Upper lobe of right lung (tissue), 1 donor: ENCODE results near the gene MMAB. TPM values are rescaled to one million over a fixed set of nuclear protein-coding genes. Genes with fewer than 3 reads are reported as not detected.

ENCODE experiments used
- ATAC-seq: fragments of 200-7000 bp; cut with Tn5 transposase; one replicate; pipeline ENCODE4 v1.9.1; 2020; ENCODE audit warnings: mild to moderate bottlenecking, moderate library complexity
- DNase-seq: peaks from one replicate; pipeline ENCODE4 v3.0.0-alpha.2; 2020
- H3K27ac ChIP-seq: fragments of 200-600 bp; one replicate; pipeline ENCODE4 v1.8.0; 2022
- H3K27me3 ChIP-seq: fragments of 200-600 bp; one replicate; pipeline ENCODE4 v1.8.0; 2022; ENCODE audit warnings: mild to moderate bottlenecking
- H3K36me3 ChIP-seq: fragments of 200-600 bp; one replicate; pipeline ENCODE4 v1.8.0; 2022
- H3K4me1 ChIP-seq: fragments of 200-600 bp; one replicate; pipeline ENCODE4 v1.8.0; 2022
- H3K4me3 ChIP-seq: fragments of 200-600 bp; one replicate; pipeline ENCODE4 v1.8.0; 2022; ENCODE audit warnings: mild to moderate bottlenecking
- H3K9me3 ChIP-seq: fragments of 200-600 bp; one replicate; pipeline ENCODE4 v1.8.0; 2022
- intact Hi-C: fragments of 100-400 bp; cut with DNase I; formaldehyde crosslinking; loops from one replicate; pipeline ENCODE4 v1.11.0; 2022
- total RNA-seq: library from RNA; stranded (reverse); fragmentation: NEBNext Ultra II Directional; extraction: Animal tissue kit (Norgen Biotek cat#: 25700); gene quantifications from one replicate; pipeline ENCODE4 v1.2.1, GENCODE V29; 2021
- TF ChIP-seq, protein P1 (sequence below): fragments of 200-600 bp; IDR thresholded peaks from one replicate; pipeline ENCODE4 v1.8.0; 2022; ENCODE audit warnings: antibody characterized with exemption
- donor health status: DM: no; HTN: yes; CAD: no; lungs with severe emphysema.

MMAB gene
- total RNA-seq, 1 donor from 2014 or later: 58.0 TPM

DNA sequence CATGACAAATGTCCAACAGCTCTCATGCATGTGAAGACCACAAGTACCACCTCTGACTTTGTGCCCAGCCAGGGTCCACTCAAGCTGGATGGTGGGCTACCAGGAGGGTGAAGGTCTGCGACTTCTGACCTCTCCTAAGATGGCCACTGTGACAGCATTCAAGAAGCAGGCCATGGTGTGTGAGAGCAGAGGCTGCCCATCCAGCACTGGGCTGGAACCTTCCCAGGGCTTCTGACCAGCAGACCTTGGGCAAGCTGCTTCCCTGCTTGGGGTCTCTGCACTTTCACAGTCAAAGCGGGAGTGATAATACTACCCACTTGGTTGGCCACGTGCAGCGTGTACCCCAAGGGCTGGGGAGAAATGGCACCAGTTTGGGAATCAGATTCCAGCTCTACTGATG, 10.4 kb downstream of the MMAB start:
- Histone ChIP-seq H3K4me3 (no peak overlapping the region), H3K27me3 (no peaks in the 10 kb centered on the region), H3K36me3 (peaks cover 45% of the 10 kb centered on the region), H3K9me3 (no peaks in the 10 kb centered on the region), H3K27ac (no peak overlapping the region), H3K4me1 (no peaks in the 10 kb centered on the region)
- TF ChIP-seq, protein P1, sequence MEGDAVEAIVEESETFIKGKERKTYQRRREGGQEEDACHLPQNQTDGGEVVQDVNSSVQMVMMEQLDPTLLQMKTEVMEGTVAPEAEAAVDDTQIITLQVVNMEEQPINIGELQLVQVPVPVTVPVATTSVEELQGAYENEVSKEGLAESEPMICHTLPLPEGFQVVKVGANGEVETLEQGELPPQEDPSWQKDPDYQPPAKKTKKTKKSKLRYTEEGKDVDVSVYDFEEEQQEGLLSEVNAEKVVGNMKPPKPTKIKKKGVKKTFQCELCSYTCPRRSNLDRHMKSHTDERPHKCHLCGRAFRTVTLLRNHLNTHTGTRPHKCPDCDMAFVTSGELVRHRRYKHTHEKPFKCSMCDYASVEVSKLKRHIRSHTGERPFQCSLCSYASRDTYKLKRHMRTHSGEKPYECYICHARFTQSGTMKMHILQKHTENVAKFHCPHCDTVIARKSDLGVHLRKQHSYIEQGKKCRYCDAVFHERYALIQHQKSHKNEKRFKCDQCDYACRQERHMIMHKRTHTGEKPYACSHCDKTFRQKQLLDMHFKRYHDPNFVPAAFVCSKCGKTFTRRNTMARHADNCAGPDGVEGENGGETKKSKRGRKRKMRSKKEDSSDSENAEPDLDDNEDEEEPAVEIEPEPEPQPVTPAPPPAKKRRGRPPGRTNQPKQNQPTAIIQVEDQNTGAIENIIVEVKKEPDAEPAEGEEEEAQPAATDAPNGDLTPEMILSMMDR: no peak
- DNase-seq: no peak
- no peak for ATAC-seq
- intact Hi-C loops: no loop called here

DNA sequence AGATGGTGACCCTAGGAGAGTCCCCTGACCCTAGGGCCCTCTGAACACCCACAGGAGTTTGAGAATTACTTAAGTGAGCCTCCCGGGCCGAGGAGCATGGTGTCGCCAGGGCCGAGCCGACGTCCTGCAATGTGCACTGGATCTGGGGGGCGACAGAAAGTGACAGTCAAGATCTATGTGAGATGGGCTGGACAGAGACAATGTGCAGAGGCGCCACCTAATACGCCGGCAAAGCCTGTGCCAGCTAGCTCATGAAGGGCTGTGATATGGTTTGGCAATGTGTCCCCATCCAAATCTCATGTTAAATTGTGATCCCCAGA, 11.6 kb downstream of the MMAB start:
- ATAC-seq: no peak
- no peaks in the 10 kb centered on the region for H3K27me3 ChIP-seq
- no peaks in the 10 kb centered on the region for H3K9me3 ChIP-seq
- DNase-seq: no peak
- no peak overlapping the region for H3K27ac ChIP-seq
- peaks cover 35% of the 10 kb centered on the region for H3K36me3 ChIP-seq
- H3K4me3 ChIP-seq: no peak overlapping the region
- H3K4me1 ChIP-seq: no peaks in the 10 kb centered on the region
- intact Hi-C loops: no loop called here
- TF ChIP-seq, protein P1: no peak

DNA sequence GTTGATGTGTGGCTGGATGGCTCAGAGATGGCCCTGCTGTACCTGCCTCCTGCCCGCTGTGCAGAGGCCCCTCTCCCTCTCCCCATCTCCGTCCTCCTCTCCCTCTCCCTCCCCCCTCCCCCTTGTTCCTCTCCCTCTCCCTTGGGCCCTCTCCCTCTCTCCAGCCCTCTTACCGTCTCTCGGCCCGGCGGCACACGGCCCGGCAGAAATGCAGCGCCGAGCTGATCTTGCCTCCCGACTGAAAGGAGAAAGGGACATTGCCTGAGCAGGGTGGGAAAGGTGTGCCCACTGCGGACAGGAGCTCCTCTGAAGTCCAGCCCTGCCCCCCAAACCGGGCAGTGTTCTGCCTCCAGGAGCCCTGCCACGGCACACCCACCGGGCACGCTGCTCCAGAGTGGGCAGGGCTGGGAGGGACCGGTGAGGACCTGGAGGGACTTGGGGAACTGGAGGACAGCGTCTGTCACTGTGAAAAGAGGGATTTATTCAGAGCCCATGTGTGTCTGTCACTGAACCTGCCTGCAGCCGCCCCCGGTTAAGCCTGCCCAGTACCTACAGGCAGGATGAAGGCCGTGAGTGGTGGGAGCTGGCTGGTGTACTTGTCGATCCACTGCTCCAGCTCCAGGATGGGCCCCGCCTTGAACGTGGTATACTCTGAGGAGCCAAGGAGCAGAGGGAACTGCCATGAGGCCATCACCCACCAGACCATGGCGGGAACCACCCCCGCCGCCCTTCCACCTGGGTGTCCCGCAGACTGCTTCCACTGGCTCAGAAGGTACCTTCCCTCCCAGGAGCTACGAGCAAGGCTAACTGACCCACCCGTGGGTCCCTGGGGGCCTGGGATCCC, 12.2 kb downstream of the MMAB start:
- Histone ChIP-seq H3K4me1 (no peaks in the 10 kb centered on the region), H3K27me3 (no peaks in the 10 kb centered on the region), H3K27ac (no peak overlapping the region), H3K4me3 (no peak overlapping the region), H3K9me3 (no peaks in the 10 kb centered on the region), H3K36me3 (peaks cover 29% of the 10 kb centered on the region)
- ATAC-seq (no peak), DNase-seq (no peak)
- TF ChIP-seq, protein P1: no peak
- intact Hi-C loops: no loop called here

DNA sequence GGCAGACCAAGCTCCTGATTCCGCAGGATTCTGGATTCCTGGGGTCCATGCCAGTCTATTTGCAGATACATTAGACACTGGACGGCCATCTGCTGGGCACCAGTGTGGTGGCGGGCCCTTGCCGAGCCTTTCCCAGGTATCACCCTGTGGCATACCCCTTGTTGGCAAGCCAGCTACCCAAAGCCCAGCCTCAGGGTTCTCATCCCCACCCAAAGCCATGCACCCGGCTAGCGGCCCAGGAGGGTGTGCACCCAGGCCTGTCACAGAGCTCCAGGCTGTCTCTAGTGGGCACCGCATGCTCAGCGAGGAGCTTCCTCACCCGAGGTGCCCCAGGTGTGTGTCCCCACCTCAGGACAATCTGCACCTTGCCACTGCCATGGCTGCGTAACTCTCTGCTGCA, 13.7 kb downstream of the MMAB start:
- H3K36me3 ChIP-seq: peaks cover 17% of the 10 kb centered on the region
- H3K27ac ChIP-seq: no peak overlapping the region
- no peak overlapping the region for H3K4me3 ChIP-seq
- no peaks in the 10 kb centered on the region for H3K4me1 ChIP-seq
- TF ChIP-seq, protein P1: no peak
- intact Hi-C loops: no loop called here
- no peak for ATAC-seq
- DNase-seq: no peak
- no peaks in the 10 kb centered on the region for H3K27me3 ChIP-seq
- H3K9me3 ChIP-seq: no peaks in the 10 kb centered on the region

DNA sequence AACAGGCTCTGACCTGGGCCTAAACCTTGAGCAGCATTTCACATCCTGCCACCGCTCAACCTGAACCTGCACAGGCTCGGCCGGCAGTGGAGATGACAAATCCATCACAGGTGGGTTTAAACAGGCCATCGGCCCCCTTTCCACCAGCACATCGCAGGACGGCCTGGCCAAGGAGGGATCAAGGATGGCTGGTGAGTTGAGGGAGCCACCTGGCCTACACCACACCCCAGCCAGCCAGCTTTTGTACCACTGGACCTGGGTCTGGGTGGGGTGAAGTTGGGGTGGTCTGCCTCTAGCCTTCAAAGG, 14.2 kb downstream of the MMAB start:
- intact Hi-C loops: no loop called here
- H3K27ac ChIP-seq: no peak overlapping the region
- no peaks in the 10 kb centered on the region for H3K27me3 ChIP-seq
- no peaks in the 10 kb centered on the region for H3K9me3 ChIP-seq
- no peaks in the 10 kb centered on the region for H3K4me1 ChIP-seq
- H3K36me3 ChIP-seq: peaks cover 13% of the 10 kb centered on the region
- no peak for ATAC-seq
- TF ChIP-seq, protein P1: no peak
- H3K4me3 ChIP-seq: no peak overlapping the region
- no peak for DNase-seq
